Measurements from ENCODE around the gene ANKRD40.

ANKRD40 gene

GRCh38 chr17:50653738-50654137 is 54.0 kb downstream of the ANKRD40 start:
- Histone ChIP-seq H3K4me1 (ENCODE audit: insufficient read depth, low read length) (no peaks in the 10 kb centered on the region), H2AFZ (ENCODE audit: low read depth, low read length) (no peak overlapping the region), H3K36me3 (ENCODE audit: insufficient read depth, low read length) (no peaks in the 10 kb centered on the region), H3K4me3 (ENCODE audit: low read length) (no peak overlapping the region), H3K9me3 (ENCODE audit: low read length) (no peaks in the 10 kb centered on the region), H3K27me3 (ENCODE audit: insufficient read depth, low read length) (peaks cover 19% of the 10 kb centered on the region)

DNA sequence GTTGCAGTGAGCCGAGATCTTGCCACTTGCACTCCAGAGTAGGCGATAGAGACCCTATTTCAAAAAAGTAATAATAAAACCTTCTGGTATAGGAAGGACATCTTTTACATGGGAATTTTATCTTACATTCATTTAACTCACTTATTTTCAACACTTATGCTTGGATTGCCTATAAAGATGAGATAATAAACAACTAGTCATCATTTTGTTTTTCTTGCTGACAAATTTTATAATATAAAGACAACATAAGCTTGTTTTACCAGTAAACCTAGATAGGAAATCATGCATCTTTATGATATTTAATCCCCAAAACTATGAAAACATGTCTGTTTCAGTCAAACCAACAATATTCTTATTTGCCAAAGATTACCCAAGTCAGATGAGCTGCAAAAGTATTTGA is 56.1 kb downstream of the ANKRD40 start:
- H3K9me3 ChIP-seq (ENCODE audit: low read length): no peaks in the 10 kb centered on the region
- no peak overlapping the region for H3K4me3 ChIP-seq (ENCODE audit: low read length)
- peaks cover 5% of the 10 kb centered on the region for H3K27me3 ChIP-seq (ENCODE audit: insufficient read depth, low read length)
- no peaks in the 10 kb centered on the region for H3K36me3 ChIP-seq (ENCODE audit: insufficient read depth, low read length)
- no peak overlapping the region for H2AFZ ChIP-seq (ENCODE audit: low read depth, low read length)
- no peaks in the 10 kb centered on the region for H3K4me1 ChIP-seq (ENCODE audit: insufficient read depth, low read length)

- H3K4me1 ChIP-seq (ENCODE audit: insufficient read depth, low read length): no peaks in the 10 kb centered on the region
- peaks cover under 1% of the 10 kb centered on the region for H3K27me3 ChIP-seq (ENCODE audit: insufficient read depth, low read length)
- H3K4me3 ChIP-seq (ENCODE audit: low read length): no peak overlapping the region
- no peaks in the 10 kb centered on the region for H3K9me3 ChIP-seq (ENCODE audit: low read length)
- H3K36me3 ChIP-seq (ENCODE audit: insufficient read depth, low read length): no peaks in the 10 kb centered on the region
- no peak overlapping the region for H2AFZ ChIP-seq (ENCODE audit: low read depth, low read length)
These were observed 58.4 kb downstream of the ANKRD40 start for GRCh38 chr17:50649042-50649908.

- Histone ChIP-seq H3K36me3 (ENCODE audit: insufficient read depth, low read length) (no peaks in the 10 kb centered on the region), H3K27me3 (ENCODE audit: insufficient read depth, low read length) (no peaks in the 10 kb centered on the region), H2AFZ (ENCODE audit: low read depth, low read length) (no peak overlapping the region), H3K4me3 (ENCODE audit: low read length) (no peak overlapping the region), H3K4me1 (ENCODE audit: insufficient read depth, low read length) (no peaks in the 10 kb centered on the region), H3K9me3 (ENCODE audit: low read length) (no peaks in the 10 kb centered on the region)
These were observed 60.5 kb downstream of the ANKRD40 start for GRCh38 chr17:50647187-50647586.

GRCh38 chr17:50645748-50646682 is 61.7 kb downstream of the ANKRD40 start:
- no peaks in the 10 kb centered on the region for H3K9me3 ChIP-seq (ENCODE audit: low read length)
- H3K4me1 ChIP-seq (ENCODE audit: insufficient read depth, low read length): no peaks in the 10 kb centered on the region
- no peaks in the 10 kb centered on the region for H3K36me3 ChIP-seq (ENCODE audit: insufficient read depth, low read length)
- H2AFZ ChIP-seq (ENCODE audit: low read depth, low read length): no peak overlapping the region
- peaks cover 4% of the 10 kb centered on the region for H3K27me3 ChIP-seq (ENCODE audit: insufficient read depth, low read length)
- H3K4me3 ChIP-seq (ENCODE audit: low read length): no peak overlapping the region

Measured in neuron (in vitro differentiated cells).